Suprapubic skin (tissue), 4 donors: ENCODE data around the gene ESF1.

Source experiments
- POLR2A ChIP-seq, 2 donors: fragments of 450-650 bp; IDR thresholded peaks; one replicate each; pipeline ENCODE4 v1.6.1; 2017; ENCODE audit warnings: antibody characterized with exemption in 2 of 2, mild to moderate bottlenecking in 2 of 2, moderate library complexity in 2 of 2
- POLR2AphosphoS5 ChIP-seq, 3 donors: sonication (generic); formaldehyde crosslinking; IDR thresholded peaks; one replicate each; pipeline ENCODE4 v1.6.1; 2017; ENCODE audit warnings: antibody characterized with exemption in 3 of 3
- TF ChIP-seq, protein P1 (sequence below), 2 donors: fragments of 200-600 bp in 1 of 2; fragments of 450-650 bp in 1 of 2; sonication (generic) in 1 of 2; IDR thresholded peaks; one replicate each; pipeline ENCODE4 v1.5.1; 2016 to 2019; ENCODE audit warnings: antibody characterized with exemption in 2 of 2, mild to moderate bottlenecking in 1 of 2, moderate library complexity in 1 of 2

GRCh38 chr20:13809855-13810254 is 25.1 kb upstream of the ESF1 start:
- TF ChIP-seq, protein P1, sequence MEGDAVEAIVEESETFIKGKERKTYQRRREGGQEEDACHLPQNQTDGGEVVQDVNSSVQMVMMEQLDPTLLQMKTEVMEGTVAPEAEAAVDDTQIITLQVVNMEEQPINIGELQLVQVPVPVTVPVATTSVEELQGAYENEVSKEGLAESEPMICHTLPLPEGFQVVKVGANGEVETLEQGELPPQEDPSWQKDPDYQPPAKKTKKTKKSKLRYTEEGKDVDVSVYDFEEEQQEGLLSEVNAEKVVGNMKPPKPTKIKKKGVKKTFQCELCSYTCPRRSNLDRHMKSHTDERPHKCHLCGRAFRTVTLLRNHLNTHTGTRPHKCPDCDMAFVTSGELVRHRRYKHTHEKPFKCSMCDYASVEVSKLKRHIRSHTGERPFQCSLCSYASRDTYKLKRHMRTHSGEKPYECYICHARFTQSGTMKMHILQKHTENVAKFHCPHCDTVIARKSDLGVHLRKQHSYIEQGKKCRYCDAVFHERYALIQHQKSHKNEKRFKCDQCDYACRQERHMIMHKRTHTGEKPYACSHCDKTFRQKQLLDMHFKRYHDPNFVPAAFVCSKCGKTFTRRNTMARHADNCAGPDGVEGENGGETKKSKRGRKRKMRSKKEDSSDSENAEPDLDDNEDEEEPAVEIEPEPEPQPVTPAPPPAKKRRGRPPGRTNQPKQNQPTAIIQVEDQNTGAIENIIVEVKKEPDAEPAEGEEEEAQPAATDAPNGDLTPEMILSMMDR (IDR thresholded peaks at IDR 0.05): no peak
- TF ChIP-seq POLR2AphosphoS5 (IDR thresholded peaks at IDR 0.05) (no peak), POLR2A (IDR thresholded peaks at IDR 0.05) (no peak)
